Measurements from ENCODE around the gene HOXC12.

Gene HOXC12

GRCh38 chr12:53956251-53956887, 1.7 kb downstream of the HOXC12 start:
- no peak for TF ChIP-seq POLR2A (IDR thresholded peaks at IDR 0.05; ENCODE audit: low read depth, low read length)
- DNase-seq (ENCODE audit: insufficient read length, low spot score) (no peak), FAIRE-seq (no peak)

GRCh38 chr12:53956914-53957536, 2.3 kb downstream of the HOXC12 start:
- no peak for FAIRE-seq
- TF ChIP-seq POLR2A (IDR thresholded peaks at IDR 0.05; ENCODE audit: low read depth, low read length), result no peak

GRCh38 chr12:53958128-53958527, 3.4 kb downstream of the HOXC12 start:
- TF ChIP-seq POLR2A (IDR thresholded peaks at IDR 0.05; ENCODE audit: low read depth, low read length), result no peak
- DNase-seq (ENCODE audit: insufficient read length, low spot score) (no peak), FAIRE-seq (no peak)

More at GRCh38 chr12:53956914-53957536, 2.3 kb downstream of the HOXC12 start:
- no peak for DNase-seq (ENCODE audit: insufficient read length, low spot score)

- FAIRE-seq, result no peak
- no peak for DNase-seq (ENCODE audit: insufficient read length, low spot score)
- TF ChIP-seq POLR2A (IDR thresholded peaks at IDR 0.05; ENCODE audit: low read depth, low read length), result no peak
Observed at GRCh38 chr12:53959314-53959713, 4.6 kb downstream of the HOXC12 start.

GRCh38 chr12:53960187-53961024, 5.7 kb downstream of the HOXC12 start:
- no peak for FAIRE-seq
- TF ChIP-seq POLR2A (IDR thresholded peaks at IDR 0.05; ENCODE audit: low read depth, low read length), result no peak
- DNase-seq (ENCODE audit: insufficient read length, low spot score), result no peak

GRCh38 chr12:53961025-53961761, 6.5 kb downstream of the HOXC12 start:
- TF ChIP-seq POLR2A (IDR thresholded peaks at IDR 0.05; ENCODE audit: low read depth, low read length), result no peak
- FAIRE-seq, result no peak

GRCh38 chr12:53963005-53963404, 8.3 kb downstream of the HOXC12 start:
- DNase-seq (ENCODE audit: insufficient read length, low spot score) (no peak), FAIRE-seq (no peak)
- TF ChIP-seq POLR2A (IDR thresholded peaks at IDR 0.05; ENCODE audit: low read depth, low read length), result no peak

More at GRCh38 chr12:53961025-53961761, 6.5 kb downstream of the HOXC12 start:
- no peak for DNase-seq (ENCODE audit: insufficient read length, low spot score)

GRCh38 chr12:53963434-53964314, 9.0 kb downstream of the HOXC12 start:
- FAIRE-seq (no peak), DNase-seq (ENCODE audit: insufficient read length, low spot score) (no peak)
- no peak for TF ChIP-seq POLR2A (IDR thresholded peaks at IDR 0.05; ENCODE audit: low read depth, low read length)

GRCh38 chr12:53964315-53964713, 9.6 kb downstream of the HOXC12 start:
- DNase-seq (ENCODE audit: insufficient read length, low spot score), result no peak
- no peak for FAIRE-seq
- no peak for TF ChIP-seq POLR2A (IDR thresholded peaks at IDR 0.05; ENCODE audit: low read depth, low read length)

GRCh38 chr12:53965281-53966084, 10.8 kb downstream of the HOXC12 start:
- DNase-seq (ENCODE audit: insufficient read length, low spot score) (no peak), FAIRE-seq (no peak)
- no peak for TF ChIP-seq POLR2A (IDR thresholded peaks at IDR 0.05; ENCODE audit: low read depth, low read length)

- FAIRE-seq (no peak), DNase-seq (ENCODE audit: insufficient read length, low spot score) (no peak)
- TF ChIP-seq POLR2A (IDR thresholded peaks at IDR 0.05; ENCODE audit: low read depth, low read length), result no peak
Observed at GRCh38 chr12:53966085-53966384, 11.3 kb downstream of the HOXC12 start.

- DNase-seq (ENCODE audit: insufficient read length, low spot score), result no peak
- no peak for TF ChIP-seq POLR2A (IDR thresholded peaks at IDR 0.05; ENCODE audit: low read depth, low read length)
- no peak for FAIRE-seq
Observed at GRCh38 chr12:53966385-53967133, 11.9 kb downstream of the HOXC12 start.

All from H54 (cell line).